ENCODE data around the gene TFDP1.
"Not testable (repeated sequence)": the region's sequence is repeated elsewhere in the genome, so short reads cannot be mapped to it uniquely, and the experiment has no call there.

Gene TFDP1

GRCh38 chr13:113622791-113623490 lies 38.4 kb downstream of the TFDP1 start:
- no peak for DNase-seq (ENCODE audit: low read depth)
- no peak for TF ChIP-seq CTCF (IDR thresholded peaks at IDR 0.05; ENCODE audit: insufficient read depth, low read depth, low read length, missing control alignments)
- no peak overlapping the region for H3K4me3 ChIP-seq (ENCODE audit: low read depth, low read length)

- H3K4me3 ChIP-seq (ENCODE audit: low read depth, low read length): no peak overlapping the region
- no peak for DNase-seq (ENCODE audit: low read depth)
- TF ChIP-seq CTCF (IDR thresholded peaks at IDR 0.05; ENCODE audit: insufficient read depth, low read depth, low read length, missing control alignments): no peak
These were observed 39.1 kb downstream of the TFDP1 start for GRCh38 chr13:113623491-113624234.

- no peak for DNase-seq (ENCODE audit: low read depth)
- TF ChIP-seq CTCF (IDR thresholded peaks at IDR 0.05; ENCODE audit: insufficient read depth, low read depth, low read length, missing control alignments): no peak
- no peak overlapping the region for H3K4me3 ChIP-seq (ENCODE audit: low read depth, low read length)
These were observed 39.7 kb downstream of the TFDP1 start for GRCh38 chr13:113624235-113624587.

- not testable (repeated sequence) for H3K4me3 ChIP-seq (ENCODE audit: low read depth, low read length); DNase-seq (ENCODE audit: low read depth)
These were observed 40.2 kb downstream of the TFDP1 start for GRCh38 chr13:113624640-113625304.

- no peak overlapping the region for H3K4me3 ChIP-seq (ENCODE audit: low read depth, low read length)
- no peak for TF ChIP-seq CTCF (IDR thresholded peaks at IDR 0.05; ENCODE audit: insufficient read depth, low read depth, low read length, missing control alignments)
- no peak for DNase-seq (ENCODE audit: low read depth)
These were observed 41.6 kb downstream of the TFDP1 start for GRCh38 chr13:113625965-113626721.

GRCh38 chr13:113627136-113627535 lies 42.6 kb downstream of the TFDP1 start:
- no peak for TF ChIP-seq CTCF (IDR thresholded peaks at IDR 0.05; ENCODE audit: insufficient read depth, low read depth, low read length, missing control alignments)
- DNase-seq (ENCODE audit: low read depth): no peak
- H3K4me3 ChIP-seq (ENCODE audit: low read depth, low read length): no peak overlapping the region

Data from GM12865 (cell line).